Neural cell (in vitro differentiated cells): ENCODE measurements around the gene CTSZ. TPM values are rescaled to one million over a fixed set of nuclear protein-coding genes. Genes with fewer than 3 reads are reported as not detected.

Experiments
- H2AFZ ChIP-seq: fragments of 200-600, 300-800 bp; sonication (generic), shearing (Covaris generic); 2 replicates; pipeline ENCODE4 v1.6.0; 2014; ENCODE audit warnings: low read depth, mild to moderate bottlenecking, antibody characterized with exemption, low read length, moderate library complexity
- H3F3A ChIP-seq: fragments of 200-600 bp; shearing (Covaris generic); 2 replicates; pipeline ENCODE4 v1.6.1; 2016; ENCODE audit warnings: mild to moderate bottlenecking, moderate library complexity, mixed read lengths, antibody characterized with exemption, low read length; ENCODE audit not compliant: insufficient read depth, poor library complexity, severe bottlenecking
- H3K27ac ChIP-seq: fragments of 200-600, 300-800 bp; sonication (generic), shearing (Covaris generic); 2 replicates; pipeline ENCODE4 v1.5.1; 2014; ENCODE audit warnings: mild to moderate bottlenecking, low read length, moderate library complexity
- H3K27me3 ChIP-seq: fragments of 300-800, 200-600 bp; sonication (generic), shearing (Covaris generic); 2 replicates; pipeline ENCODE4 v1.6.0; 2014; ENCODE audit warnings: mild to moderate bottlenecking, low read depth, low read length, moderate library complexity; ENCODE audit not compliant: insufficient read depth
- H3K36me3 ChIP-seq: fragments of 300-800, 200-600 bp; sonication (generic), shearing (Covaris generic); 2 replicates; pipeline ENCODE4 v1.5.1; 2014; ENCODE audit warnings: mild to moderate bottlenecking, antibody characterized with exemption, low read length, moderate library complexity; ENCODE audit not compliant: insufficient read depth
- H3K4me2 ChIP-seq: fragments of 300-800, 200-600 bp; sonication (generic), shearing (Covaris generic); 2 replicates; pipeline ENCODE4 v1.6.0; 2014; ENCODE audit warnings: mild to moderate bottlenecking, low read length
- H3K4me3 ChIP-seq: fragments of 300-800, 200-600 bp; sonication (generic), shearing (Covaris generic); 2 replicates; pipeline ENCODE4 v1.5.1; 2014; ENCODE audit warnings: mild to moderate bottlenecking, low read length, moderate library complexity
- H3K79me2 ChIP-seq: fragments of 200-600 bp; shearing (Covaris generic); replicated peaks from 2 replicates; pipeline ENCODE4 v1.6.0; 2014; ENCODE audit warnings: mild to moderate bottlenecking, low read length, moderate library complexity; ENCODE audit not compliant: insufficient read depth
- H3K9ac ChIP-seq: fragments of 300-800, 200-600 bp; sonication (generic), shearing (Covaris generic); 2 replicates; pipeline ENCODE4 v1.6.1; 2016; ENCODE audit warnings: mild to moderate bottlenecking, low read length, mixed read lengths
- H3K9me2 ChIP-seq: fragments of 200-600 bp; shearing (Covaris generic); 2 replicates; pipeline ENCODE4 v1.6.1; 2016; ENCODE audit warnings: mild to moderate bottlenecking, low read length, mixed read lengths; ENCODE audit not compliant: insufficient read depth
- H3K9me3 ChIP-seq: fragments of 200-600, 300-800 bp; sonication (generic), shearing (Covaris generic); 2 replicates; pipeline ENCODE4 v1.6.1; 2016; ENCODE audit warnings: mild to moderate bottlenecking, mixed run types, low read length, moderate library complexity, mixed read lengths
- H4K20me1 ChIP-seq: fragments of 200-600 bp; shearing (Covaris generic); 2 replicates; pipeline ENCODE4 v1.6.1; 2016; ENCODE audit warnings: mild to moderate bottlenecking, mixed run types; ENCODE audit not compliant: insufficient read depth
- EP300 ChIP-seq: fragments of 450-650 bp; conservative IDR thresholded peaks from 2 replicates; pipeline ENCODE4 v1.6.1; 2014; ENCODE audit warnings: antibody characterized with exemption, mild to moderate bottlenecking, moderate library complexity; ENCODE audit not compliant: poor library complexity, severe bottlenecking
- EZH2 ChIP-seq: fragments of 200-600, 300-800 bp; shearing (Covaris generic), sonication (generic); IDR thresholded peaks from 2 replicates; pipeline ENCODE4 v1.6.1; 2014; ENCODE audit warnings: antibody characterized with exemption, low read length, borderline replicate concordance, mild to moderate bottlenecking; ENCODE audit not compliant: insufficient read depth, poor library complexity, severe bottlenecking
- MXI1 ChIP-seq: fragments of 450-650 bp; conservative IDR thresholded peaks from 2 replicates; pipeline ENCODE4 v1.6.1; 2014; ENCODE audit warnings: antibody characterized with exemption, mild to moderate bottlenecking; ENCODE audit not compliant: poor library complexity, severe bottlenecking
- POLR2AphosphoS5 ChIP-seq: IDR thresholded peaks from 2 replicates; pipeline ENCODE4 v1.6.1; 2012
- RAD21 ChIP-seq: fragments of 450-650 bp; conservative IDR thresholded peaks from 2 replicates; pipeline ENCODE4 v1.6.1; 2014; ENCODE audit warnings: antibody characterized with exemption, mild to moderate bottlenecking, moderate library complexity
- SMC3 ChIP-seq: fragments of 450-650 bp; conservative IDR thresholded peaks from 2 replicates; pipeline ENCODE4 v1.6.1; 2014; ENCODE audit warnings: antibody characterized with exemption, mild to moderate bottlenecking, moderate library complexity; ENCODE audit not compliant: poor library complexity
- TAF1 ChIP-seq: IDR thresholded peaks from 2 replicates; pipeline ENCODE4 v1.6.1; 2012; ENCODE audit warnings: low read depth
- polyA plus RNA-seq: library from polyadenylated mRNA; depleted of rRNA; stranded (reverse); fragments of >200 nt; gene quantifications from 2 replicates; pipeline ENCODE4 v1.2.3, GENCODE V29; 2014
- TF ChIP-seq, protein P1 (sequence below): IDR thresholded peaks from 2 replicates; pipeline ENCODE4 v1.6.1; 2012; ENCODE audit warnings: borderline replicate concordance
- TF ChIP-seq, protein P2 (sequence below): fragments of 450-650 bp; IDR thresholded peaks from 2 replicates; pipeline ENCODE4 v1.5.1; 2014; ENCODE audit warnings: antibody characterized with exemption, mild to moderate bottlenecking, moderate library complexity; ENCODE audit not compliant: poor library complexity, severe bottlenecking

CTSZ gene
- polyA plus RNA-seq, 1 donor from 2014 or later: 0.31 TPM

DNA sequence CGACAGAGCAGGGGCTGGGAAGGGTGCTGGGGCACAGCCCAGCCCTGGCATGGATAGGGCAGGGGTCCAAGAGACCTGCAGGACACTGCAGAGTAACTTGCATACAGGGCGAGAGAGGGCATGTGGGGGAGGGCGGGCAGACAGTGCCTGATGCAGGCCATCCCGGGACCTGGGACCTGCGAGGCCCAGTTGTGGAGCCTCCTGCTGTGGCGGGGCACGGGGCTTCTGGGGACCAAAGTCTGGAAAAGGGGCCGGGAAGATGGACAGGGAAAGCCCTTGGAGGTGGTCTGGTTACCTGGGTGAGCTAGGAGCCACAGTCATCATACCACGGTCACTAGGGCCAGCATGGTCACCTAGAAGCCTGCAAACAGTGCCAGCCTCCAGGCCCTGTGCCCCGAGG is 11.8 kb upstream of the CTSZ start:
- Histone ChIP-seq H3K27ac (no peak overlapping the region), H3F3A (no peaks in the 10 kb centered on the region), H3K36me3 (no peaks in the 10 kb centered on the region), H2AFZ (no peak overlapping the region), H3K27me3 (no peaks in the 10 kb centered on the region), H3K9me2 (no peaks in the 10 kb centered on the region), H3K4me2 (no peak overlapping the region), H3K79me2 (no peaks in the 10 kb centered on the region), H3K9ac (no peak overlapping the region), H4K20me1 (no peaks in the 10 kb centered on the region), H3K4me3 (no peak overlapping the region), H3K9me3 (no peaks in the 10 kb centered on the region)
- no peak for TF ChIP-seq MXI1
- no peak for TF ChIP-seq RAD21
- TF ChIP-seq SMC3: no peak
- TF ChIP-seq TAF1: no peak
- no peak for TF ChIP-seq EP300
- no peak for TF ChIP-seq POLR2AphosphoS5
- TF ChIP-seq EZH2: no peak
- TF ChIP-seq, protein P1, sequence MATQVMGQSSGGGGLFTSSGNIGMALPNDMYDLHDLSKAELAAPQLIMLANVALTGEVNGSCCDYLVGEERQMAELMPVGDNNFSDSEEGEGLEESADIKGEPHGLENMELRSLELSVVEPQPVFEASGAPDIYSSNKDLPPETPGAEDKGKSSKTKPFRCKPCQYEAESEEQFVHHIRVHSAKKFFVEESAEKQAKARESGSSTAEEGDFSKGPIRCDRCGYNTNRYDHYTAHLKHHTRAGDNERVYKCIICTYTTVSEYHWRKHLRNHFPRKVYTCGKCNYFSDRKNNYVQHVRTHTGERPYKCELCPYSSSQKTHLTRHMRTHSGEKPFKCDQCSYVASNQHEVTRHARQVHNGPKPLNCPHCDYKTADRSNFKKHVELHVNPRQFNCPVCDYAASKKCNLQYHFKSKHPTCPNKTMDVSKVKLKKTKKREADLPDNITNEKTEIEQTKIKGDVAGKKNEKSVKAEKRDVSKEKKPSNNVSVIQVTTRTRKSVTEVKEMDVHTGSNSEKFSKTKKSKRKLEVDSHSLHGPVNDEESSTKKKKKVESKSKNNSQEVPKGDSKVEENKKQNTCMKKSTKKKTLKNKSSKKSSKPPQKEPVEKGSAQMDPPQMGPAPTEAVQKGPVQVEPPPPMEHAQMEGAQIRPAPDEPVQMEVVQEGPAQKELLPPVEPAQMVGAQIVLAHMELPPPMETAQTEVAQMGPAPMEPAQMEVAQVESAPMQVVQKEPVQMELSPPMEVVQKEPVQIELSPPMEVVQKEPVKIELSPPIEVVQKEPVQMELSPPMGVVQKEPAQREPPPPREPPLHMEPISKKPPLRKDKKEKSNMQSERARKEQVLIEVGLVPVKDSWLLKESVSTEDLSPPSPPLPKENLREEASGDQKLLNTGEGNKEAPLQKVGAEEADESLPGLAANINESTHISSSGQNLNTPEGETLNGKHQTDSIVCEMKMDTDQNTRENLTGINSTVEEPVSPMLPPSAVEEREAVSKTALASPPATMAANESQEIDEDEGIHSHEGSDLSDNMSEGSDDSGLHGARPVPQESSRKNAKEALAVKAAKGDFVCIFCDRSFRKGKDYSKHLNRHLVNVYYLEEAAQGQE: no peak
- TF ChIP-seq, protein P2, sequence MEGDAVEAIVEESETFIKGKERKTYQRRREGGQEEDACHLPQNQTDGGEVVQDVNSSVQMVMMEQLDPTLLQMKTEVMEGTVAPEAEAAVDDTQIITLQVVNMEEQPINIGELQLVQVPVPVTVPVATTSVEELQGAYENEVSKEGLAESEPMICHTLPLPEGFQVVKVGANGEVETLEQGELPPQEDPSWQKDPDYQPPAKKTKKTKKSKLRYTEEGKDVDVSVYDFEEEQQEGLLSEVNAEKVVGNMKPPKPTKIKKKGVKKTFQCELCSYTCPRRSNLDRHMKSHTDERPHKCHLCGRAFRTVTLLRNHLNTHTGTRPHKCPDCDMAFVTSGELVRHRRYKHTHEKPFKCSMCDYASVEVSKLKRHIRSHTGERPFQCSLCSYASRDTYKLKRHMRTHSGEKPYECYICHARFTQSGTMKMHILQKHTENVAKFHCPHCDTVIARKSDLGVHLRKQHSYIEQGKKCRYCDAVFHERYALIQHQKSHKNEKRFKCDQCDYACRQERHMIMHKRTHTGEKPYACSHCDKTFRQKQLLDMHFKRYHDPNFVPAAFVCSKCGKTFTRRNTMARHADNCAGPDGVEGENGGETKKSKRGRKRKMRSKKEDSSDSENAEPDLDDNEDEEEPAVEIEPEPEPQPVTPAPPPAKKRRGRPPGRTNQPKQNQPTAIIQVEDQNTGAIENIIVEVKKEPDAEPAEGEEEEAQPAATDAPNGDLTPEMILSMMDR: no peak

DNA sequence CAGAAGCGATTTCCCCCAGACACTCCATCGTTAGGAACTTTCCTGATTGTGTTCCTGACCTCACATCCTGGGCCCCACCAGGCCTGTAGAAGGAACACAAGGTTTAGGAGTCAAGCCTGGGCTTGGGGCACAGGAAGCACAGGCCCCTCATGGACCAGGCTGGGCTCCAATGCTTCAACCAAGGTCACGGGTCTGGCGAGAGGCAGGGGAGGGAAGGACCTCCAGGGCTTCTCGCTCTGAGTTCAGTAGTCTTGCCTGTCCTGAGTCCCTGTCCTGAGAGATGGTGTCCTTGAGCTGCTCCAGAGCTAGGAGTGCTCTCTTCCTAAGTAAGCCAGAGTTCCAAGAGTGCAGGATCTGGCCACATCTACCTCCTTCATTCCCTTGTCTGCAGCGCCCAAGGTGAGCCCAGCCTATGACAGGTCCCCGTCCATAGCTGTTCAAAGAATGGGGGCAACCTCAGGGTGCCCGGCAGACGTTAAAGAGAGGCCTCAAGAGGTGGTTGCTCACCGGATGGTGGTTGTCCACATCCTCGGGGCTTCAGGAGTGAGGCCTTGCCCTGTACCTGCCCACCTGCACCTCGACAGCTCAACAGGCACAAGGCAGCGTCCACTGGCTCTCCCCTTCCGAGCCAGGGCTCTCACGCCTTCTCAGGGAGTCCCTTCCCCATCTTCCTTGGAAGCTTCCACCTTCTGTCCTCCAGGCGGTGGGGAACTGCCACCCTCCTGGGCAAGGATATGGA is 10.6 kb upstream of the CTSZ start:
- Histone ChIP-seq H3K27me3 (no peaks in the 10 kb centered on the region), H3K4me2 (no peak overlapping the region), H4K20me1 (no peaks in the 10 kb centered on the region), H3K9me3 (no peaks in the 10 kb centered on the region), H3K9ac (no peak overlapping the region), H3K36me3 (no peaks in the 10 kb centered on the region), H3F3A (no peaks in the 10 kb centered on the region), H3K9me2 (no peaks in the 10 kb centered on the region), H3K4me3 (no peak overlapping the region), H3K79me2 (no peaks in the 10 kb centered on the region), H2AFZ (no peak overlapping the region), H3K27ac (no peak overlapping the region)
- TF ChIP-seq MXI1 (no peak), EZH2 (no peak)
